Measurements from ENCODE around the gene MTMR3.
A peak's percentile ranks its signal among the peaks of the same experiment; 100 is the strongest.
"Not testable (repeated sequence)": the region's sequence is repeated elsewhere in the genome, so short reads cannot be mapped to it uniquely, and the experiment has no call there.

Gene MTMR3

DNA sequence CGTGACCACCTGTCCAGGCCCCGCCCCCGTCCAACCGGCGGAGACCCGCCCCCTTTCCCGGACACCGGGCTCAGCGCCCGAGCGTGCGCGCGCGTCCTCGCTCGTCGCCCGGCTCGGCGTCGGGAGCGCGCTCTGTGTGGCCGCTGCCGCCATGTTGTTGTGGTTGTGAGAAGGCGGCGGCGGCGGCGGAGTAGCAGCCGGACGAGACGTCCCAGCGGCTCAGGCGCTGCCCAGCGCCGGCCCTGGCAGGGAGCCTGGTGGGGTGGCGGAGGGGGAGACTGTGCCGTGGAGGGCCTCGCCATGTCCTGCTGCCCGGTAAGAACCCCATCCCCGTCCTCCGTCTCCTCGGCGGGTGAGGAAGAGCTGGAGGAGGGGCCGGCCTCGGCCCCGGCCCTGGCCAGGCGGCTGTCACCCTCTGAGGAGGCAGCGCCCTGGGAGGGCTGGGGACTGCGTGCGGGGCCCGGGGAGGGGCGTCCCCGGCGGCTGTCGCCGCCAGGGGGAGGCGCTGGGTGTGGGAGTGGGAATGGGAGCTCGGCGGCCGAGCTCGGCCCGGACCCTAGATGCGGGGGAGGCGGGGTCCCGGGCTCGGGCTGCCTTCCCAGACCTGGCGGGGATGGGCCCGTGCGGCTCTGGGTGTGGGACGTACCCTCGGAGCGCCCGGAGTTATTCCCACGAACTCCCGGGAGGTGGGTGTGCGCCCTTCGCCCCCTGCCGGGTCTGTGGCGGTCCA is at the start of gene MTMR3:
MTMR3 (plus strand) TSS at position 130 of the 730 bp plus-strand sequence. CDS start 87,886 bp downstream, outside the sequence.
- DNase-seq = peak; percentile 91

DNA sequence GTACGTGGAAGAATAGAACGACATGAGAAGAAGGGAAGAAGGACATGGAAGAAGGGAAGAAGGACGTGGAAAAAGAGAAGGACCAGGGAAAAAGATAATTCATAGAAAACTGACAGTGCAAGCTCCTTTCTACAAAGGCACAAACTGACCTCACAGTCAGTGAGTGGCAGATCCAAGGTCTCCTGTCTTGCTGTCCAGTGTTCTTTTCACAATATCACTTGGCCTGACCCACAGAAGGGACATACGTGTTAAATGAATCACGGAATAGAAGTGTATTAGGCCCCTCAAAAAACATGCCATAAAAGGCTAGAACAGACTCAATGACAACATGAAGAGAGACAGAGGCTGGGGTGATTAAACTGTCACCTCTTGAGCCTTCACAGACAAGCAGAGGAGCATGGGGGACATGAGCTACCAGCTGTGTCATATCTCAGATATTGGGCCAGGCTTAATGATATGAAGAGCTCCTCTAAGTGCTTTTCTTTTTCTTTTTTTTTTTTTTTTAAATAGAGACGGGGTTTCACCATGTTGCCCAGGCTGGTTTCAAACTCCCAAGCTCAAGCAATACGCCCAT is 49.5 kb upstream of the MTMR3 start:
- DNase-seq = no peak

DNA sequence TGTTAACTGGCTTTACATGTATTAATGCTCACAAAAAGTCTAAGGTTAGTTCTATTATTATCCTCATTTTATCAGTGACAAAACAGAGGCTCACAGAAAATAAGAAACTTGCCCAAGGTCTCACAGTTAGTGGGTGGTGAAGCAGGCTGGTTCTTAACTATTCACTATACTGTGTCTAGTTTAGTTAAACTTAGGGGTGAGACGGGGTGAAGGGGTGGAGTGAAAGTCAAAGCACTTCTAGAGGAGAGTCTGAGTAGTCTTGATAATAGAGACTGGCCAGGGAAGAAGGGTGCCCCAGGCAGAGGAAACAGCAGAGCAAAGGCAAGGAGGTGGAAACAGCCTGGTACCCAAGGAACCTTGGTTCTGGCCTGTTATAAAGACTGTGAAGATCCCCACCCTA is 48.9 kb upstream of the MTMR3 start:
- DNase-seq = no peak

DNA sequence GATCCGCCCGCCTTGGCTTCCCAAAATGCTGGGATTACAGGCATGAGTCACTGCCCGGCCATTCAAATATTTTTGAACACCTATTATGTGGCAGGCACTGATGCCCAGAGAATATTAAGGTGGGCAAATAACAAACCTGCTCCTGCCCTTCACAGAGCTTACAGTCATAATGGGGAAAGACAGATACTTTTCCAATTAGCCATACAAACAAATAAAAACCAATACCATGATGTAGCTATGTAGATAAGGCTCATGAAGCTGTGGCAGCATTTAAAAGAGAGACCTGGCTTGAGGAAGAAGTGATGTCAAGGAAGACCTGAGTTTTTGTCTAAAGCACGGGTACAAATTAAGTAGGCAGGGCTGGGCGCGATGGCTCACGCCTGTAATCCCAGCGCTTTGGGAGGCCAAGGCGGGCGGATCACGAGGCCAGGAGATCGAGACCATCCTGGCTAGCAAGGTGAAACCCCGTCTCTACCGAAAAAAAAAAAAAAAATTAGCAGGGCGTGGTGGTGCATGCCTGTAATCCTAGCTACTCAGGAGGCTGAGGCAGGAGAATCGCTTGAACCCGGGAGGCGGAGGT is 46.1 kb upstream of the MTMR3 start:
- DNase-seq = not testable (repeated sequence)

DNA sequence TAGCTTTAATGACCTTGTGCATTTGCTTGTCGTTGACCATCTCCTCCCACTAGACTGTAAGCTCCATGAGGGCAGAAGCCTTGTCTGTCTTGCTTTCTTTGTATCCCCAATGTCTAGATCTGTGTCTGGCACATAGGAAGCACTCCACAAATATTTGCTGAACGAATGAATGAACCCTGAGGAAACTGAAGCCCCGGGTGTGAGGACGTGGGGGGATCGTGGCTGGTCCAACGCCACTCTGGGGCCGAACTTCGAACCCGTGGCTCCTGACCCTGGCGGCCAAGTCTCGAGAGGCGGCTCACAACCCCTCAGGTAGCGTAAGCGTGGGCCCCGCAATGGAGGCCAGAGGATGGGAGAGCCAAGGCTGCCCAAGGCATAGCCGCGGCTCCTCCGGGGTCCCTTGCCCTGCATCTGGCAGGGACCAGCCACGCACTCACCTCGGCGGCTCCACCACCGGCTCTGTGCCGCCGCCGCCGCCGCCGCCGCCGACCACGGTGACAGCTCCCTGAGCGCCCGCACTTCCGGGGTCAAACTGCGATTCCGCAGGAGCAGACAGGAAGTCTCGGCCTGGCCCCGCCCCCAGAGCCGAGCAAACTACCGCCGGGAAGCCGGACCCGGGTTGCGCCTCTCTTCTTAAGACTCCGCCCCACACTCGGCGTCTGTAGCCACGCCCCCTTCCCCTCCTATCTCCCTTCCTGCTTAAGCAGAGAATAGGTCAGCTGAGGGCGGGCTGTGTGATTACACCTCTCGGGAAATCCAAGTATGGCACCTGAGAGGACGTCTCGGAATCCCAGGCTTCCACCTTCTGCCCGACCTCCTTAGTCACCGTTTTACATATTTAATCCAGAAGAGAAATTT is 45.0 kb upstream of the MTMR3 start, which contains the start of gene ASCC2:
ASCC2 (minus strand) TSS at position 534 of the 858 bp plus-strand sequence. CDS start 5,949 bp downstream, outside the sequence.
- DNase-seq = peak; percentile 99

DNA sequence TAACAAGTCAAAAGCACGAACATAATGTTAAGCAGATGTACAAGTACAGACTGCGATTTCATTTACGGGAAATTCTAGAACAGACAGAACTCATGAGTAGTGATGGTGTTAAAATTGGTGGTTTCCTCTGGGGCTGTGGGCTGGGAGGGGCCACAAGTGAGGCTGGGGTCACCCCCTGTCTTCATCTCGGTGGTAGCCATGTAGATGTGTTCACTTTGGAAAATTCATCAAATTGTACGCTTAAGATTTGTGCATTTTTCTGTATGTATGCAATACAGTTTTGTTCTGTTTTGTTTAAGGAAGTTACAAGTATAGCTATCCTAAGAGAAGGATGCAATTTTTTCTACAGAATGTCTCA is 44.4 kb upstream of the MTMR3 start:
- DNase-seq = no peak

DNA sequence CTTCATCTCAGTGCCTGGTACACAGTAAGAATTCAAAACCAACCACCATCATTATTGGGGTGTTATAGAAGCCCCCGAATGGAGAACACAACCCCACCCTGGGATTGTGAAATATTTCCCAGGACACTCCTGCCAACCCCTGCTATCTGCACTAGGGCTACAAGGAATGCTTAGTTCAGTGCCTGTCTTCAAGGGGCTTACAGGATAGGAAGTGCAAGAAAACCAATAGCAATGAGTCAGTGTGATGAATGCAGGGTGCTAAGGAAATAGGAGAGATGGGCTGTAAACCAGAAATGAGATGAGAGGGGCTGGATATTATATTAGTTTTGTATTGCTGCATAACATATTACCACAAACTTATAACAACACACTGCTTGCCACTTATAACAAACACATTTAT is 43.9 kb upstream of the MTMR3 start:
- DNase-seq = no peak

DNA sequence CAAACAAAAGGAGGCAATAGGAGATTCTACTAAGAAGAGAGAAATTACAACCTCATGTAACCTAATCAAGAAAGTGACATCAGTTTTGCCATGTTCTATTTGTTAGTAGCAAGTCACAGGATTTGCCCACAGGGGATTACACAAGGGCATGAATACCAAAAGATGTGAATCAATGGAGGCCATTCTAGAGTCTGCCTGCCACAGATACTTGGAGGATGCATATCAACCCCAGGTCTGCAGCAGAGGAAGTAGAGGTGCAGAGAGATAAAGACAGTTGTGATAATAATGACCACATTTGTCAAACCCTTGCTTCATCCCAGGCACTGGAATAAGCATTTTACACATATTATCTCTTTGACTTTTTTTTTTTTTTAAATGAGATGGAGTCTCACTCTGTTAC is 42.5 kb upstream of the MTMR3 start:
- no peak for DNase-seq

DNA sequence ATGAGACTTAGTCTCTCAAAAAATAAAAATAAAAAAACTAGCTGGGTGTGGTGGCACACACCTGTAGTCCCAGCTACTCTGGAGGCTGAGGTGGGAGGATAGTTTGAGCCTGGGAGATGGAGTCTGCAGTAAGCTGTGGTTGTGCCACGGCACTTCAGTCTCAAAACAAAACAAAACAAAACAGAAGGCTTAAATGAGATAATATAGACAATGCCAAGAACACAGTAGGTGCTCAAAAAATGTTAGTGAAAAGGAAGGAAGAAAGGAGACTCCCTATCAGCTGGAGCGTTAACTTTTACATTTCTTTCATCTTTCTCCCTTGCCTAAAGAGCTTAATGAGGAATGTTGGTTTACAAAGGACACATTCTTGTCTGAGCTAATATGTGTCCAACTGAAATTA is 40.8 kb upstream of the MTMR3 start:
- no peak for DNase-seq

DNA sequence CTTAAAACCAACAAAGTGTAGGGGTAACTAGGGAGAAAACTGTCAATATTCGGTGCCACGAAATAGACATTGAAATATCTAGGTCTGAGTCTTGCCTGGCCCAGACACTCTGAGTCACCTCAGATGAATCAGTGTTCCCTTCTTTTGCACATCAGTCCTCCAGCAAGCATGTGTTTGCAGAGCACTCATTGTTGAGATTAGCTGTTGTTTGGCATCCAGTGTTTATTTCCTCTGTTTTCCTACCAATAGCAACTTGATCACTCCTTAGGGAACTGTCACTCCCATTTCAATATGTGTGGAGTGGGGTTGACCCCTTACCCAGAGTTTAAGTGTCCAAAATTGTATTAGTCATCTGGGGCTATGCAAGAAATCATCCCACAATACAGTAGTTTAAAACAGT is 40.2 kb upstream of the MTMR3 start:
- no peak for DNase-seq

DNA sequence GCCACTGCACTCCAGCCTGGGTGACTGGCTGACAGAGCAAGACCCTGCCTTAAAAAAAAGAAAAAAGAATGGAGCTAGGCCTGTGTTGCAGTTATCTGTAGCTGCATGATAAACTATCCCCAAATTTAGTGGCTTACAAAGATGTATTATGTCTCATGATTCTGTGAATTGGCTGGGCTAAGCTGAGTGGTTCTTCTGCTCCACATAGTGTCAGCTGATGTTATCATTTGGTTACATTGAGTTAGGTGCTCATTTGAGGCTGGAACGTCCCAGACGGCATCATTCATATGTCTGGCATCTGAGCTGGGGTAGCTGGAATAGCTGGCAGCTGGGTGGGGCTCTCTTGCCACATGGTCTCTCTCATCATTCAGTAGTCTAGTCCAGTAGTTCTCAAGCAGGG is 36.7 kb upstream of the MTMR3 start:
- no peak for DNase-seq

DNA sequence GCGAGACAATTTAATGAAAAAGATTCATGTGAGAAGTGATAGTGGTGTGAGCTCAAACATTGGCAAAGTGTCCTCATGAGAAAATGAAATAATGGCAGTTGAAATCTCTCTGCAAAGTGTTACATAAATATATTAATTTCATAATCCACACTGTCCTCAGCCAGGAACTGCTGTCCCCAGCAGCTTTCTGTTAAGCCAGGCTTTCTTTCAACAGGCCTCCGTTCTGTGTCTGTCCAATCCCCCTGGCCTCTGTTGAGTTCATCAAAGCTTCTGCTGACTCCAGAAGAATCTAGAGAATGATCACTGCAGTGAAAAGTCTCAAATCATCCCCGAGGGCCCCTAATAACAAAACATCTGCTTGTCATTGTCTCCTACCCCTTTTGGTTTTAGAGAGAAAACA is 34.9 kb upstream of the MTMR3 start:
- DNase-seq = no peak

DNA sequence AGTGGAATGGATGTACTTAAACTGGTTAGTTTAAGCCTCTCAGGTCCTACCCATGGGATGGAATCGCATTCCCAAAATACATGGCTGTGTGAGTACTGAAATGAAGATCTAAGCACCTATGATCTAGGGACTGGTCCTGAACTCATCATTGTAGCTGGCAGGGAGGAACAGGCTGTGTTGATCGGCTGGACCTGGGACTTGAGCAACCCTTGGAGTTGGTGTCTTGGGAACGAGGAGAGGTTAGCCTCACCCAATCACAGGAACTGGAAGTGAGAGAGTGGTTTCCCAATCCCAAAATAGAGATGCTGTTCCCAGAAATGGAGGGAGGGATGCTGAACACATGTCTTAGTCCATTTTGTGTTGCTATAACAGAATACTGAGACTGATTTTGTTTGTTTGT is 28.5 kb upstream of the MTMR3 start:
- DNase-seq = no peak

DNA sequence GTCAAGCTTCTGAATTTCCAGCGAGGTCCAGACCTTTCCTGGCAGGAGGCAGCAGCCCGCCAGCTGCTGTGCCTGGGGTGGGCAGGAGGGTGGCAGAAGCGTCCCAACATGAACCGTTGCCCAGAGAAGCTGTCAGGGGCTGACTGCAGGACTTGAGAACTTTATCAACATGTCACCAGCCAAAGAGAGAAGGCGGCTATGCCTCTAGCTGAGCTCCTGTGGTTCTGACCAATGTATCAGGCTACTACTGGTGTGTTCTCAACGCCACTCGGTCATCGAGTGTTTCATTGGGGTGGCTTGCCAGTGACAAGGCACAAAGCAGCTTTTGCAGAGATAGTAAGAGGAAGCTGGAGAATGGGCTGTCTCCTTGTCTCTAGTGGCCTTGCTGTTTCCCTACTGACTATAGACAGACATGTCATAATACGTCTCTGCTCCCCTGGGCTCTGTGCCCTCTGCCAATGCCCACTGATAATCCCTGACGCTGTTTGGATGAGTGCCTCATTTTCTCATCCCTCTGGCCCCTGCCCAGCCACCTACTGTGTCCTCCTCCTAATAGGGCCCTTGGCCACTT is 27.3 kb upstream of the MTMR3 start:
- no peak for DNase-seq

DNA sequence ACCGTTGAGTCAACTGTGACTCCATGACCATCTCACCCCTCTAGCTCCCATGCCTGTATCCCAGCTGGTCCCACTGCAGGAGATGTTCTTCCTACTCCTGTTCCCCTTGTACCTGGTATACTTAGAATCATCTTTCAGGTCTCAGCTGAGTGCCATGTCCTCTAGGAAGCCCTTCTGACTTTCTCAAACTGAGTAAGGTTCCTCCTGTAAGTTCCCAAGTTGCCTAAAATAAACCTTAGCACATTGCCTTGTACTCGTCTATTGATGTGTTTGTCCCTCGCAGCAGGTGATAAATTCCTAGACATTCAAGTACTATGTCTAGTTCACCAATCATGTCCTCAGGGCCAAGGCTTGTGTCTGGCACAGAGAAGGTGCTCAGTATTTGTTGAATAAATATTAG is 26.5 kb upstream of the MTMR3 start:
- DNase-seq = no peak

DNA sequence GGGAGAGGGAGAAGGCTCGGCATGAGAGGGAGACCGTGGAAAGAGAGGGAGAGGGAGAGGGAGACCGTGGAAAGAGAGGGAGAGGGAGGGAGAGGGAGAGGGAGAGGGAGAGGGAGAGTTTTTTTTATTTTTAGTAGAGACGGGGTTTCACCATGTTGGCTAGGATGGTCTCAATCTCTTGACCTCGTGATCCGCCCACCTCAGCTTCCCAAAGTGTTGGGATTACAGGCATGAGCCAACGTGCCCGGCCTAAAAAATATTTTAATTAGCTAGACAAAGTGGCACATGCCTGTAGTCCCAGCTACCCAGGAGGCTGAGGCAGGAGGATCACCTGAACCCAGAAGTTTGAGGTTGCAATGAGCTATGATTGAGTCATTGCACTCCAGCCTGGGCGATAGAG is 23.9 kb upstream of the MTMR3 start:
- not testable (repeated sequence) for DNase-seq

DNA sequence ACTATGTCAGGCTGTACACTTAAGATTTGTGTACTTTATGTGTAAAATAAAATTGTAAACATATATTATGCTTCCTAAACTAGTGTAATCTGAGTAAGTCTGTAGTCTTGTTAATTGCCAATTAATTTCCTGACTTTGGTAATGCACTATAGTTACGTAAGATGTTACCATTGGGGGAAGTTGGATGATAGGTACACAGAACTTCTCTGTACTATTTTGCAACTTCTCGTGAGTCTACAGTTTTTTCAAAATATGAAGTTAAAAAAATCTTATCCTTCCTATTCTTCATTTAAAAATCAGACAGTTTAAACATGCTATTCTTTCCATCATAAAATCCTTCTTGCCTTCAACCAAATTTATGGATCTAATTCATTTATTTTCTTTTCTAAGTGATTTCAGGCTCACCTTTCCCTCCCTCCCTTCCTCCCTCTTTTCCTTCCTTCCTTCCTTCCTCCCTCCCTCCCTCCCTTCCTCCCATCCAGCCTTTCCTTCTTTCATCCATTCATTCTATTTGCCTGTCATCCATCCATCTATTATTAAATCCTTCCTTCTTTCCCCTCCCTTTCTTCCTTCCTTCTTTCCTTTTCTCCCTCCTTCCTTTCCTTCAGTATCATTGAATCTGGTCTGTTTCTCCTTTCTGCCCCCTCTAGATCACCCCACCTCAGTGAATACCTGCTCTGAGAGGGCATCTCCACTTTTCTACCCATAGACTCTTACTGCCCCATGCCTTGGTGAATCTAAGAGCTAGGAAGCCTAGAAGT is 22.8 kb upstream of the MTMR3 start:
- DNase-seq = no peak

DNA sequence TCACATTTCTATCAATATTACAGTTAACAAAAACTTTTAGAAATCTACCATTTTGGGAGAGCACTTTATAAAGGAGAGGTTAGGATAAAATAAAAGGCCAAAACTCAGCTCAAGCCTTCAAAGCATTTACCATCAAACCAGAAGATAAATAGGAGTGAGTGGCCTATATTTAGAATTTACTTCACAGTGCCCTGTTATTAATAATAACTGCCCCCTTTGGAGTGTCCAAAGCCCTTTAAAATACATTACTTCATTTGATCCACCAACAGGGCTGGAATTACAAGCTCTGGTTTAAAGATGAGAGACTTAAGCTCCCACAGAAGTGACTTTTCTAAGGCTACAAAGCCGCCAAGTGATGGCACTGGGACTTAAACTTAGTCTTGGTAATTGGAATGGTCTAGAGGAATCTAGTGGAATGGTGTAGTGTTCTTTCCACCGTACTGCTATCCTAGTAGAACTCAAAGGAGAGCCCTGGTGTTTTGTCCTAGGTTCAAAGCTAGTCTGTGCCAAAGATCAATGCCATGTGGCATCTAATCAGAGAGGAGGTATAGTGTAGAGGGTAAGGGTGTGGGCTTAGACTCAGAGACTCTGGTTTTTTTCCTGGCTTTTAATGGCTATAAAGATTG is 21.2 kb upstream of the MTMR3 start:
- DNase-seq = no peak

DNA sequence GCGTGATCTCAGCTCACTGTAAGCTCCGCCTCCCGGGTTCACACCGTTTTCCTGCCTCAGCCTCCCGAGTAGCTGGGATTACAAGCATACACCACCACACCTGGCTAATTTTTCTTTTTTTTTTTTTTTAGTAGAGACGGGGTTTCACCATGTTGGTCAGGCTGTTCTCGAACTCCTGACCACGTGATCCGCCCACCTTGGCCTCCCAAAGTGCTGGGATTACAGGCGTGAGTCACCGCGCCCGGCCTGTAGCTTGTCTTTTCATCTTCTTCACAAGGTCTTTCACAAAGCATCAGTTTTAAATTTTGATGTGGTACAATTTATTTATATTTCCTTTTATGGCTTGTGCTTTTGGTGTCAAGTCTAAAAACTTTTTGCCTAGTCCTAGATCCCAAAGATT is 17.4 kb upstream of the MTMR3 start:
- DNase-seq = not testable (repeated sequence)

DNA sequence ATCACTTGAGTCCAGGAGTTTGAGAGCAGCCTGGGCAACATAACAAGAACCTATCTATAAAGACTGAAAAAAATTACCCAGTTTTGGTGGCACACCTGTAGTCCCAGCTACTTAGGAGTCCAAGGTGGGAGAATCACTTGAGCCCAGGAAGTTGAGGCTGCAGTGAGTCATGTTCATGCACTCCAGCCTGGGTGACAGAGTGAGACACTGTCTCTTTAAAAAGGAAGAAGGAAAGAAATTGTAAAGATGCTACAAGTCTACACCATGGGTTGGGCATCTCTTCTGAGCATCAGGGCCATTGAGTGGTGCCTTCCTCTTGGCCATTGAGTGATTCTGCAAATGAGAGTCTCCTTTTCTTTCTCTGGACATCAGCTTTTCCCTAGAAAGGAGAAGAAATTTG is 15.7 kb upstream of the MTMR3 start:
- DNase-seq = no peak

DNA sequence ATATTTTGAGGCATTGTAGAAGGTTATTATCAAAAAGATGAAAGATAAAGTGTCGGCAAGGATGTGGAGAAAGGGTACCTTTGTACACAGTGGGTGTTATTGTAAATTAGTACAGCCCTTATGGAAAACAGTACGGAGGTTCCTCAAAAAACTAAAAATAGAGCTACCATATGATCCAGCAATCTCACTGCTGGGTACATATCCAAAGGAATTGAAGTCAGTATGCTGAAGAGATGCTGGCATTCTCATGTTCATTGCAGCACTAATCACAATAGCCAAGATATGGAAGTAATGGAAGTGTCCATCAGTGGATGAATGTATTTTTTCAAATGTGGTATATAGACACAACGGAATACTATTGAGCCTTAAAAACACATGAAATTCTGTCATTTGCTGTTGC is 15.1 kb upstream of the MTMR3 start:
- DNase-seq = no peak

DNA sequence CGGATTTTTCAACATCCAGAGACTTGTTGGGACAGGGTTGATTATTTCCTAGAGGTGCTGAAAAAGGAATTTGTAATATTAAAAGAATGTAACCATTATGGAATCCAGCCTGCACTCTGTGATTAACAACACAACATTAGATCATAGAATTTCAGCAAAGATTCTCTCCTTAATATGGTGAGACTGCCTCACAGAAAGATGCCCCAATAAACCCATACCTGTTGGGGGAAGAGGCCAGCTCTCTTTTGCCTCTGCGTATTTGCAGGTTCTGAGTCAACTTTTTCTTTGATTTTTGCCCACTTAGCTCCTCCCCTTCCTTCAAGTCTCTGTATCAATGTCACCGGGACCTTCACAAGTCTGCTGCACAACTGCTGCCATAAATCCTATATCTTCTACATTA is 12.4 kb upstream of the MTMR3 start:
- DNase-seq = no peak

Measured in NCI-H1092 (cell line).